ELR (cell line): Measurements from ENCODE around the gene RGS6.
"Not testable (repeated sequence)": the region's sequence is repeated elsewhere in the genome, so short reads cannot be mapped to it uniquely, and the experiment has no call there.

Source experiments
- DNase-seq: peaks from one replicate; pipeline ENCODE4 v3.0.0-alpha.2; 2015; ENCODE audit warnings: low read depth

RGS6 gene

DNA sequence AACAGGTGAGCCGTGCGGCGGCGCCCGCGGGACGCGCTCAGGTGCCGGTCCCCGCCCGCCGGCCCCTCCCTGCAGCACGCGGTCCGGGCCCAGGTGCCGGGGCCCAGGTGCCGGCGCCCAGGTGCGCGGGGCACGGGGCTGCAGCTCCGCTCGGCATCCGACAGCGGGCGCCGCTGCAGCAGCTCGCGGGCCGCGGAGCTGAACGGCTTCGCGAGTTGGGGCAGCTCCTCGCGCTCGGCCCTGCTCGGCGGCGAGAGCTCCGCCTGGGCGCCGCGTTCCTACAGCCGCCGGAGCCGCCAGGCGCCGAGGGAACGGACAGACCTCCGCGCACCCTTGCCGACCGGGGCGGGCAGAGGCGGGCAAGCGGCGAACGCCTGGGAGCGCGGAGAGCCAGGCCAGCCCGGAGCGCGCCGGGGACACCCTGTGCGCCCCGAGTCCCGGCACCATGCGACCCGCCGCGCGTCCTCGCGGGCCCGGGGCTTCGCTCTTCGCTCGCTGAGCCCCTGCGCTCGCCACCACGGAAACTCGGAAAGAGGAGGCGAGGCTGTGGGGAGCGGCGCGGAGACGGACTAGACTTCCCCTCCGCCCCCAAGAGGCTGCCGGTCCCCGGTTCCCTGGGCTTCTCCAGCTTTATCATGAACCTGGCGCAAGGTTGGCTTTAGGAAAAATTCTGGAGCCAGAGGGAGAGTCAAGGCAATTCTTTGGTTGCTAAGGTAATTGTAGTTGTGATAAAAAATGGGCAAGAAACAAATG is at the start of gene RGS6:
Gene RGS6, plus strand, starts transcription at position 201 of the 753 bp plus-strand sequence.
- DNase-seq, result peak; percentile 2

DNA sequence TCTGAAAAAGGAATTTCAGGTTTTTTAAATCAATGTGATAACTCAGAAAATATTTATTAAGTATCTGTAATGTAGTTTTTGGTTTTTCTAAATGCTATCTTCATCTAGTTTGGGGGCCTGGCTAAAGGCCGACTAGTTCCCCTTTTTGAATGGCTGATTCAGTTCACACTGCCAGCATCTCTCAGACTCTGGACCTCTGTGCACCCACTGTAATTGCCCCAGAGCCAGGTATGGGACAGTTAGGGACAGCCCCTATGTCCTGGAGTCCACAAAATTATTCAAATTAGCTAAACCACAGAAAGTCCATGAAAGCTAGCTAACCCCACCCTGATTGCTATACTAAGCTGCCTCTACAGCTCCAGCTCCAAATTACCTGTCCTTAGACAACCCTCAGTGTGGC is 49.1 kb upstream of the RGS6 start:
- DNase-seq, result no peak

DNA sequence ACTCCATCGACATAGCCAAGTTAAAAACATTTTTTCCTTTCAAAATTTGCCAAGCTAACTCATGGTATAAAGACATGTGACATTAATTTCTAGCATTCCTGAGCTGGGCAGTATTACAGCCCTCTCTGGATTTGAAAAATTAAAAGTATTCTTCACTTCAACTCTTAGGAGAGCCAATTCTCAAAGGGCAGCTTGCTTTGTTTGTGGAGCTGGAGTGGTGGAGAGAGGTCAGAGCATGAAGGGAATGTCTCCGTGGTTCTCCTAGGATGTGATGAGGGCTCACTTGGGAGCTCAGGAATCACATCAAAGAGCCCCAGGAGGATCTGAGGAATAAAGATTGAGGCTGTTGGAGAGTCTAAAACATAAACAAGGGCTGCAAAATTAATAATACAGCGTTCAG is 46.9 kb upstream of the RGS6 start:
- DNase-seq, result no peak

DNA sequence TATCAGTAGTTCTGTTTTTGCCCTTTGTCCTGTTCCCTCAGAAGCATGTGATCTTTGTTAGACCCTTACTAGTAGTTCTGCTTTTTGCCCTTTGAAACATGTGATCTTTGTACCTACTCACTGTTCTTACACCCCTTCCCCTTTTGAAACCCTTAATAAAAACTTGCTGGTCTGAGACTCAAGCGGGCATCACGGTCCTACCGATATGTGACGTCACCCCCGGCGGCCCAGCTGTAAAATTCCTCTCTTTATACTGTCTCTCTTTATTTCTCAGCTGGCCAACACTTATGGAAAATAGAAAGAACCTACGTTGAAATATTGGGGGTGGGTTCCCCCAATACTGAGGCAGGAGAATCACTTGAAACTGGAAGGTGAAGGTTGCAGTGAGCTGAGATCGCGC is 44.4 kb upstream of the RGS6 start:
- DNase-seq, result not testable (repeated sequence)

DNA sequence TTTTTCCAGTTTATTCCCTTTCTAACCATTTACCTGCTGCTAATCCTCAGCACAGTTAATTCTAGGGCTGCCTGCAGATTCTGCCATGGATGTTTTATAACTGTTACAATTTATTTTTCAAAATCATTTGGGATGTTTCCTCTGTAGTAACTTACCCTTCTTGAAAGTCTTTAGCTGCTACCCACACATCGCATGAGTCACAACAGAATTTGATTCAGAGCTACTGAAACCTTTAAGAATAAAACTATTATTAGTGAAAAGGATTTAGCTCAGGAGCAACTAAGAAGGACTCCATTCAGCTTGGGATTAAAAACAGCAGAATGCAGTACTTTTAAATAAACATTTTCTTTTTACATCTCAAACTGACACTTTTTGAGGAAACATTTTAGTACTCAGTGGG is 41.7 kb upstream of the RGS6 start:
- no peak for DNase-seq

DNA sequence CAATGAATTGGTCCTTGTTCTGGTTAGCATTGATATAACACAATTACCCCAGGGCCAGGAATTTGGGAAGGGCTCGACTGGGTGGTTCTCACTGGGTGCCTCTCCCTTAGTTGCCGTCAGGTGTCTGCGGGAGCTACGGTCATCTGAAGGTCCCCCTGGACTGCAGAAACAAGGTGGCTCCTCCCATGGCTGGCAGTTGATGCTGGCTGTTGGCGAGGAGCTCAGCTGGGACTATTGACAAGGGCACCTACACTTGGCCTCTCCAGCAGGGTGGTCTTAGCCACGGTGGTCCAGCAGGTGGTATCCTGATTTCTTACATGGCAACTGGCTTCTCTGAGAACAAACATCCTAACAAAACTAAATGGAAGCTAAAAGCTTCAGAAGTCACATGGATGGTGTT is 41.0 kb upstream of the RGS6 start:
- DNase-seq, result no peak

DNA sequence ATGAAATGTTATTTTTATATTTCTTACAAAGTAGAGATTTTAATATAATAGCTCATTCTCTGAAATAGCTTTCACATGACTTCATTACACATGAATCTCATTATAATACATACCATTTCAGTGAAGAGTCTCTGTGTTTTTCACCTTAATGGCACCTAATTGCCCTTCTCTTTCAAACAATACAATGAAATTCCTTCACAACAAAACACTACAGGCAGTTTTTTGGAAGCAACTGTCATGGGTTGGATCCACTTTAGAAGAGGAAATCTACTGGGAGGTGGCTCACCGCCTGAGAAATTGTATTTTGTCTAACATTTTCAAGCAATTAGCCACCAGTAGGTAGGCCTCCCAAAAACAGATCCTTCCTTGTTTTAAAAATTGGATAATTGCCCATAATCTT is 40.3 kb upstream of the RGS6 start:
- no peak for DNase-seq

DNA sequence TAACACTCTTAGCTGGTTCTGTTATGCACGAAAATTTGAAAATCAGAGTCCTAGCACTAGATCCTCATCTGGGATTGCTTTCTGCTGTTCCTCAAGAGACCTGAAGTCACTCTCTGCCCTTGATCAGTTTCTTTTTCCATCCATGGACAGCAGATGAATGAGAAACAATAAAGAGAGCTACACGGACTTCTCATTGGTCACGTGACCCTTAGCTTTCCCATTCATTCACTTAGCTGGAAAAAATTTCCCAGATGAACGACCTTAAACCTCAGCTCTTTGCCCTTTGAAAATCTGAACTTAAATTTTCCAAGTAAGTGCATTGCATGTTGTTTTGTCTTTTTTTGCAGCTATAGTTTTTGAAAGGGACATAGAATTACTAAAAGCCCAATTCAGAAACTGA is 27.2 kb upstream of the RGS6 start:
- DNase-seq, result no peak

DNA sequence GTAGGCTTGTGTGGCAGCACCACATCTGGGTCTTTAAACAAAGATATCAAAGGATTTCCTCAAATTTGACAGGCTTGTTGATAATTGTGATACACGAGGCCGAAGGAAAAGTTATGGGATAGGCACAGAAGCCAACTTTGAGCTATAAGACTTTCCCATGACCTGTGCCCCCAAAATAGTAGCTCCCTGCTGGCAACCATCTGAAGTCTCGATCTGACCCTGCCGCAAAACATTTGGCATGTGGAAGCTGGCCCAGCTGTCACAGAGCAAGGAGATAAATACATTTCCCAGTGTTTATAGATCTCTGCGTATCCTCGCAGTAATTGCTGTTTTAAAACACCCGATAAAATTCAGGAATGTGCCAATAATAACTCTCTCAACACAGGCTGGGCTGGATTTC is 26.4 kb upstream of the RGS6 start:
- no peak for DNase-seq

DNA sequence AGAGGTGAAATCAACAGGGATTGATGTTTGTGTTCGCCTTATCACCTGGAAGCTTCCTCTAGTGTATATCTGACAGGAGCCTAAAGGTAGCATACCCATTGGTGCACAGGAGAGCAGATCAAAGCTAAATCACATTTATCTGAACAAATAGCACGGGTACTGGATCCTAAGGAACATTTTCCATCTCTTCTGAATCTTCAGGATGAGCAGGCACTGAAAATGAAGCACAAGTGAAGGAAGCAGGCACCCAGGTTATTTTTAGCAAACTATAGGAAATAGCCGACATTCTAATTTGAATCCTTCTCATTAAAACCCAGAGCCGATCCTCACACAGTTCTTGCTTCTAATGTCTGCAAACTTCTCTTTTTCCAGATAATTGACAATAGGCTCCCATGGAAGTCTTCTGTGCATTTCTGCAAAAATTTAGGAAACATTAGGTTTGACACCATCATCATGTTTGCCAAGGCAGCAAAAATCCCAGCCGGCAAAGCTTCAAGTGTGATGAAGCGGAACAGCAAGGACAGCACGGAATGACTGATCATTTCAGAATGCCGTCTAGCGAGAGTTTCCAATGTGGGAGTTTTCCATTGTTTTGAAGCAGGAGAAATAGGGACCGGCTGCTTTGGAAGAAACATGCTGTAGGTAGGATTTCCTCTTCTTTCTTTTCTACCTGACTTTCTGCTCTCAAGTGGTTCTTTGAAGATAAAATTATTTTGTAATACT is 24.3 kb upstream of the RGS6 start:
- DNase-seq, result no peak

DNA sequence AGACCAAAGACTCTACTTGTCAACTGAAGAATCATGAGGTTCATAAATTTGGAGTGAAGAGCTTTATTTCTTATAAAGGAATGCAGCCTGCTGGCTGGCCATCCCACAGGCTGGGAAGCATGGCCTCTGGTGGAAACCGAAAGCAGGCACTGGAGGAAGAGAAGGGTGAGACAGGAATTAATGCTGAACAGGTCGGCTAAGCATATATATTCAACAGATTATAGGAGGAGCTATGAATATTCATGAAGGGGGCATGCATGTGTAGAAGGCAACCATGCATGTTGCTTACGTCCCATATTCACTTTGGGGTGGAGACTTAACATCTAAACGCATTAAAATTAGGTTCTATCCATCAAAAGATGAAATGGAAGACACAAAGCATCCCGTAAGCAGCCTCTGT is 20.6 kb upstream of the RGS6 start:
- no peak for DNase-seq

DNA sequence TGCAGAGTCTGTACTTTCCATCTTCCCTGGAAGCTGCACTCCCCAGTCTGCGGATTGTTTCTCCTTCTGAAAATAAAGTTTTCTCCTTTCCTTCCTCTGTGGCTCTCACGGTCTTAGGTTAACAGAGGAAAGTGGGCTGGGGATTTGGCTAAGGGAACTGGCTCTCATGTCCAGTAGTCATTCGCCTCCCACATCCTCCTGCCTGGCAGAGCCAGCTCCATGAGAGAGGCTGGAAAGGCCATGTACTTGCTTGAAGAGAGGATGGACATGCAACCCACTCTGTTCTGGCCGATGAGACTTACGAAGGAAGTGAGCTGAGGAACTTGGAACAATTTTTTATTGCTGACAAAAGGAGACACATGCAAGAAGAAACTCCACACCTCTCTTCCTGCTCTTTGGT is 18.9 kb upstream of the RGS6 start:
- no peak for DNase-seq

DNA sequence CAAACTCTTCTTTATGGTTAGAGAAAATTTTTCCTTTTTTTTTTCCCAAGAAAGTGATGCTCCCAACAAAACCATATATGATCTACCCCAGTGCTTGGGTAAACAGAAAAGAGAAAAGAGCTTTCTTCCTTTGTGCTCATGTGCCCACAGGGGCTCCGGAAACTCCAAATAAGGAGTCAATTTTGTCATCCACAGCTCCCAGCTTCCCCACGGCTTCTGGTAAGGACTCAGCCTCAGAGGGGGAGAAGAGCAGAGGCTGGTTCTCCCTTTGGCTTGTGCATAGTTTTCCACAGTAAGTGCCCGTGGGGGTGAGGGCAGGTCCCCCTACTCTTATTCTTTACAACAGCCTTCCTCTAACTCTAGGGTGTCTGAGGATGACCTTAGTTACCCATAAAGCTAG is 13.3 kb upstream of the RGS6 start:
- DNase-seq, result peak; percentile 20

DNA sequence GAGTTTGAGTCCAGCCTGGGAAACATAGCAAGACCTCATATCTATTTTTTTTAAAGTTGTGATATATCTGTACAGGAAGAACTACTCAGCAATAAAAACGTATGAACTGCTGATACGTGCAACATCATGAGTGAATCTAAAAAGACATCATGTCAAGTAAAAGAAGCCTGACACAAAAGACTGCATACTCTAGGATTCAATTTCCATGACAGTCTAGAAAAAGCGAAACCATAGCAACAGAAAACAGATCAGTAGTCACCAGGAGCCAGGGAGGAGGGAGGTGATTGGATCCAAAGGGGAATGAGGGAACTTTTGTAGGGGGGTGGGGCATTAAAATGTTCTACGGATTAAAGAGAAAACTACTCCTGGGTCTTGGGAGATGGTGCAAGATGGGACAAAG is 8.7 kb upstream of the RGS6 start:
- DNase-seq, result no peak

DNA sequence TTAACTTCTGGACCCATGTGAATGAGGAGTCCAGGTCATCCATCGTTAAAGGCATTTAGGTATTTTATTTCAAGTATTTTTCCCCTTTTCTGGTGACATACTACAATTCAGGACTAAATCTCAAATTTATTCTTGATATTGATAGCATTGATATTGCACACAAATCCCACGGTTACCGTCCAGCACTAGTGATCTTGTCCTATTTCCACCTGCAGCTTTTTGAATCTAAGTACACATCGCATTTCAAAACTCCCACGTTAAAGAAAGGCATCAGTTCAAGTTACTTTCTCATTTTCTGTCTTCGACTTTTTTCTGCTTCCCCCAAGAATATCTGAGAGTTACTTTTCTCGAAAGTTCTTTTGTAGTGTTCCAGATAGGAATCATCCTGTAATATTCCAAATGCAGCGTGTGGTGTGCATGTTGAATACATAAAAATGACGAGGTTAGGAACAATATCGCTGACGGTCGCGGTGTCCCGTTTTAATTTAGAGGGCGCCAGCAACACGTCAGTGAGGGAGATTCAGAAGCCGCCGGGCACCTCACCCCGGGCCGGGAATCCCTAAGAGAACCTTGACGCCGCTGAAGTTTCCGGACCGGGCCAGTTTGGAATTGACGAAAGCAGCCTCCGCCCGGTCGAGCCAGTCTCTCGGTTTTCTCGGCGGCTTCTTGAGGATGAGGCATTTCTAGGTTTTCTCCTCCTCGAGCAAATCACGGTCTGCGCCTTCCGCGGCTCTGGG is 569 bp upstream of the RGS6 start:
- DNase-seq, result peak; percentile 3

DNA sequence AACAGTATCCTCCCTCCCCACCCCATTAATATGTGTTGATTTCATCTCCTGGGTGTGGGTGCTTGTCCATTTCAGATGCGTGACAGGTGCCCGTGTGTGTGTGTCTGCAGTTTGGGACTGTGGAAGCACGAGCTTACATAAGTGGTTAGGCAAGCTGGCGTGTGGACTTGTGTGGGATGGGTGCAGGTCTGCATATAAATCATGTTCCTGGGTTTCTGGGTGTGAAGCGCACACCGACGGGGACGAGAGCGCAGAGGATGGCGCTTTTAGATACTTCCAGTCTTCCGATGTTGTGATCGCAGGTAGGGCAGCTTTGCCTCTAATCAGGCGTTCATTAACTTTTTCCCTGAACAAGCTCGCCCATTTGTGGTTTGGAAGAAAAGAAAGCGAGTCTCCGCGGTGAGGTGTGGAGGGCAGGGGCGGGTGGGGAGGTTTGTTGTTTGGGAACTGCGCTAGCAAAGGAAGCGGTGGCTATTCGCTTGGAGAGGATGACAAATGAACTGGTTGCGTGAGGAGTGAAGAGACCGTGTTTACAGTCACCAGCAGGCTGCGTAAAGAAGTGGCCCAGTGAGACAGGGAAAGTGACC is 865 bp downstream of the RGS6 start:
- DNase-seq, result peak; percentile 10

DNA sequence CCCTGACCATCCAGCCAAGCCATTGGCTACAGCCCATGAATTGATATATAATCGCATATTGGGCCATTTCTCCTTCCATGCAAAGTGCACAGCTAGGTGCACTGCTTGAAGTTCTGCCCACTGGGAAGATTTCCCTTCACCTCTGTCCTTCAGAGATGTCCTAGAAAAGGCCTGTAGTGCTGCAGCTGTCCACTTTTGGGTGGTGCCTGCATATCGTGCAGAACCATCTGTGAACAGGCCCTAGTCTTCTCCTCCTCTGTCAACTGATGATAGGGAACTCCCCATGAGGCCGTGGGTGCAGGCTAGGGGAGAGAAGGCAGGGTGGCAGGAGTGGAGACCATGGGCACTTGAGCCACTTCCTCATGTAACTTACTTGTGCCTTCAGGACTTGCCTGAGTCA is 6.0 kb downstream of the RGS6 start:
- DNase-seq, result not testable (repeated sequence)

DNA sequence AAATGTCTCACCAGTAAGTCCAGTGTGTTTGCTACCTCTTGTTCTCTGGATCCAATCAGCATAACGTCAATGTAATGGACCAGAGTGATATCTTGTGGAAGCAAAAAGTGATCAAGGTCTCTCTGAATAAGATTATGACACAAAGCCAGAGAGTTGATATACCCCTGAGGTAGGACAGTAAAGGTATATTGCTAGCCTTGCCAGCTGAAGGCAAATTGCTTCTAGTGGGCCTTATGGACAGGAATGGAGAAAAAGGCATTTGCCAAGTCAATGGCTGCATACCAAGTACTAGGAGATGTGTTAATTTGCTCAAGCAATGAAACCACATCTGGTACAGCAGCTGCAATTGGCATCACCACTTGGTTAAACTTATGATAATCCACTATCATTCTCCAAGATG is 7.1 kb downstream of the RGS6 start:
- DNase-seq, result not testable (repeated sequence)

DNA sequence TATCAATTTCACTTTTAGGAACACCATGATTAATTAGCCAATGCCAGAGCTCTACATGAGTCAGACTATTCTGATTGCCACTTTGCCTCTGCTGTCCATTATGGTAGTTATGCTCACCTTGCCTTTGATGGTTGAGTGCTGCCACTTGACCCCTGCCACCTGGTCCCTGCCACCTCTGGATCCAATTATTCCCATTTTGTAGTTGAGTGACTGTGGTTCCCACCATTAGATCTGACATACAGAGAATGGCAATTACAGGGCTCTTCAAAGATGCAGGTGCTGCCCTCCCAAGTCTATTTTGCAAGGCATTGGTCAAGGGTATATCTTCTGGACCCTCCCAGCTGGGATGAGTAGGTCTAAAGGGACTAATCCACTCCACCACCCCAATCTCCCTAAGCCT is 8.3 kb downstream of the RGS6 start:
- DNase-seq, result not testable (repeated sequence)

DNA sequence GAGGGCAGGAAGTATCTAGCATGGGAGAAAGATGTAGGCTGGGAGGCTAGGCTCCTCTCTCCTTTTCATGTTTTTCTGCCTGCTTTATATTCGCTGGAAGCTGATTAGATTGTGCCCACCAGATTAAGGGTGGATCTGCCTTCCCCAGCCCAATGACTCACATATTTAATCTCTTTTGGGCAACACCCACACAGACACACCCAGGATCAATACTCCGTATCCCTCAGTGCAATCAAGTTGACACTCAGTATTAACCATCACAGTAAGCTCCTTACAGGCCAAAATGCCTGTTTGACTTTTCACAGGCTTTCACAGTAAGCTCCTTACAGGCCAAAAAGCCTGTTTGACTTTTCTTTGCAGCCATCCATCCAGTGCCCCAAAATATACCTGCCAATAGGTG is 9.4 kb downstream of the RGS6 start:
- not testable (repeated sequence) for DNase-seq

DNA sequence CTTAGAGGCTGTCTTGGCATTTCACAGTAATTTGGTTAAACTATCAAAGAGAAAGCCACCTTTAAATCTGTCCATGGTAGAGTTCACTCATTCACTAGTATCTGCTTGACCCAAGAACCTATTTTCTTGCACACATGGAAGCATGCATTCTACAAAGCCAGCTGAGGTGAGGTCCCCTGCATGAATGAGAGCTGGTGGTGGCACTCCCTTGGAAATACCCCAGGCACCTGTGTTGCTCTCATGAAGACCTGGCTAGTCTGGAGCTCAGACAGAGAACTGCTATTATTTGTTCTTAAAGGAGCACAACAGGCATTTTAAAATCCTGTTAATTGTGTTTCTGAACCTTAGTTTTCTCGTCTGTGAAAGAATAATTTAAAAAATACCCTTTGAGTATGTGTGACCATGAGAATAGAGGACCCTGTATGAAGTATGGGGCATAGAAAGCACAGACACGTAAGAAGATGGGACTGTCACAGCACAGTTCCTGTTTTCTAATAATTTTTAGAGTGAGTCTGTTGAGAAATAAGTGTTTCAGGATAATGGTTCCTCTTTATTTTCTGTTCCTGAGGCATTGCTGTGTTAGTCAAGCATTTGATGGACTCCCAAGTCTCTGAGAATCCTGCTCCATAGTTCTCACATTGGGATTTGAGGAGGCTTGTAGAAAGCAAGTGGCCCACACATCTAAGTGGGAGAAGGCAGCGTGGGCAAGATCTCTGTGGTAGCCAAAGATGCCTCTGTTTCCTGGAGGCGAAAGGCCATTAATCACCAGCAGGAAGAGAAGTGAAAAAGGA is 10.9 kb downstream of the RGS6 start:
- no peak for DNase-seq

DNA sequence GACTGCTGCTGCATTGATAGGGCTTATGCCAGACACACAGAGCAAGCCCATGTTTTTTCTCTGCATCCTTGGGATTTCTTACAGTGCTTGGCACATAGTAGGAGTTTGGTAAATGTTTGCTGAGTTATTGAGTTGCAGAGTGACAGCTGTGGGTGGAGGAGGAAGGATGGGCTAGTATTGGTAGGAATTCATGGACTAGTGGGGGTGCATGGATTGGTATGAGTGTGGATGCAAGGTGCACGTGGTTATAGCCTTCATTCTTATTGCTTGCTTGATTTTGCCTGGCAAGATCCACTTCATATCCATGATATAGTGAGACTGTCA is 11.4 kb downstream of the RGS6 start:
- no peak for DNase-seq
